Ovary (tissue), 3 donors: ENCODE results near the gene APBB1.

Experiments
- CTCF ChIP-seq, 3 donors: fragments of 450-650 bp in 2 of 3; fragments of 200-600 bp in 1 of 3; IDR thresholded peaks; one replicate each; pipeline versions ENCODE4 v1.5.1 to v1.8.0; 2016 to 2022; ENCODE audit warnings: antibody characterized with exemption in 3 of 3, mild to moderate bottlenecking in 1 of 3
- POLR2A ChIP-seq: fragments of 450-650 bp; IDR thresholded peaks from one replicate; pipeline ENCODE4 v1.6.1; 2017; ENCODE audit warnings: antibody characterized with exemption, mild to moderate bottlenecking, moderate library complexity
- donor health status: DM: no; HTN: no; CAD: no.

- TF ChIP-seq POLR2A (no peak), CTCF (IDR thresholded peaks at IDR 0.05) (no peak)
These were observed 27.3 kb downstream of the APBB1 start for GRCh38 chr11:6391537-6392134.
